ENCODE results near the gene MUC6.

DNA sequence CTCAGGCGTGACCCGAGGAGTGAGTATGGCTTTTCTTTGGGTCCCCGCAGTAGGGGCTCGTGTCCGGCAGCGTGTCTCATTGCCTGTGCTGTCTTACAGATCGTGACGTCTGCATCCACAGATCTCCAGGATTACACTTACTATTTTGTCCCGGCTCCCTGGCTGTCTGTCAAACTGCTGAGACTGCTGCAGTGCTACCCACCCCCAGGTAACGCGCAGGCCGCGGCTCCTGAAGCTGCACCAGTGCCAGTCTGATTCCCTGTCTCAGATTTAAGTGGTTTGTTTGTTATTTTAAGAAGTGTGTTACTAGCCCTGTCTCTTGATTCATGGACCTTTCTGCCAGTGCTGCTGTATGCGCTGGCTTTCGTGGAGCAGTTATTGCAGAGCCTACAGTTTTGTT, 52.0 kb downstream of the MUC6 start:
- TF ChIP-seq, protein P1, sequence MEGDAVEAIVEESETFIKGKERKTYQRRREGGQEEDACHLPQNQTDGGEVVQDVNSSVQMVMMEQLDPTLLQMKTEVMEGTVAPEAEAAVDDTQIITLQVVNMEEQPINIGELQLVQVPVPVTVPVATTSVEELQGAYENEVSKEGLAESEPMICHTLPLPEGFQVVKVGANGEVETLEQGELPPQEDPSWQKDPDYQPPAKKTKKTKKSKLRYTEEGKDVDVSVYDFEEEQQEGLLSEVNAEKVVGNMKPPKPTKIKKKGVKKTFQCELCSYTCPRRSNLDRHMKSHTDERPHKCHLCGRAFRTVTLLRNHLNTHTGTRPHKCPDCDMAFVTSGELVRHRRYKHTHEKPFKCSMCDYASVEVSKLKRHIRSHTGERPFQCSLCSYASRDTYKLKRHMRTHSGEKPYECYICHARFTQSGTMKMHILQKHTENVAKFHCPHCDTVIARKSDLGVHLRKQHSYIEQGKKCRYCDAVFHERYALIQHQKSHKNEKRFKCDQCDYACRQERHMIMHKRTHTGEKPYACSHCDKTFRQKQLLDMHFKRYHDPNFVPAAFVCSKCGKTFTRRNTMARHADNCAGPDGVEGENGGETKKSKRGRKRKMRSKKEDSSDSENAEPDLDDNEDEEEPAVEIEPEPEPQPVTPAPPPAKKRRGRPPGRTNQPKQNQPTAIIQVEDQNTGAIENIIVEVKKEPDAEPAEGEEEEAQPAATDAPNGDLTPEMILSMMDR (IDR thresholded peaks at IDR 0.05) = no peak
- TF ChIP-seq TCF7L2 (IDR thresholded peaks at IDR 0.05; ENCODE audit: low read depth, low read length) (no peak), POLR2AphosphoS5 (IDR thresholded peaks at IDR 0.05; ENCODE audit: low read depth, low read length) (no peak), SIN3A (IDR thresholded peaks at IDR 0.05; ENCODE audit: borderline replicate concordance, insufficient read depth, low read depth, low read length) (no peak)
- TF ChIP-seq, protein P2, sequence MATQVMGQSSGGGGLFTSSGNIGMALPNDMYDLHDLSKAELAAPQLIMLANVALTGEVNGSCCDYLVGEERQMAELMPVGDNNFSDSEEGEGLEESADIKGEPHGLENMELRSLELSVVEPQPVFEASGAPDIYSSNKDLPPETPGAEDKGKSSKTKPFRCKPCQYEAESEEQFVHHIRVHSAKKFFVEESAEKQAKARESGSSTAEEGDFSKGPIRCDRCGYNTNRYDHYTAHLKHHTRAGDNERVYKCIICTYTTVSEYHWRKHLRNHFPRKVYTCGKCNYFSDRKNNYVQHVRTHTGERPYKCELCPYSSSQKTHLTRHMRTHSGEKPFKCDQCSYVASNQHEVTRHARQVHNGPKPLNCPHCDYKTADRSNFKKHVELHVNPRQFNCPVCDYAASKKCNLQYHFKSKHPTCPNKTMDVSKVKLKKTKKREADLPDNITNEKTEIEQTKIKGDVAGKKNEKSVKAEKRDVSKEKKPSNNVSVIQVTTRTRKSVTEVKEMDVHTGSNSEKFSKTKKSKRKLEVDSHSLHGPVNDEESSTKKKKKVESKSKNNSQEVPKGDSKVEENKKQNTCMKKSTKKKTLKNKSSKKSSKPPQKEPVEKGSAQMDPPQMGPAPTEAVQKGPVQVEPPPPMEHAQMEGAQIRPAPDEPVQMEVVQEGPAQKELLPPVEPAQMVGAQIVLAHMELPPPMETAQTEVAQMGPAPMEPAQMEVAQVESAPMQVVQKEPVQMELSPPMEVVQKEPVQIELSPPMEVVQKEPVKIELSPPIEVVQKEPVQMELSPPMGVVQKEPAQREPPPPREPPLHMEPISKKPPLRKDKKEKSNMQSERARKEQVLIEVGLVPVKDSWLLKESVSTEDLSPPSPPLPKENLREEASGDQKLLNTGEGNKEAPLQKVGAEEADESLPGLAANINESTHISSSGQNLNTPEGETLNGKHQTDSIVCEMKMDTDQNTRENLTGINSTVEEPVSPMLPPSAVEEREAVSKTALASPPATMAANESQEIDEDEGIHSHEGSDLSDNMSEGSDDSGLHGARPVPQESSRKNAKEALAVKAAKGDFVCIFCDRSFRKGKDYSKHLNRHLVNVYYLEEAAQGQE (IDR thresholded peaks at IDR 0.05; ENCODE audit: insufficient read depth in 1 of 2, low read depth in 2 of 2, low read length in 1 of 2) = no peak
